Articular chondrocyte of knee joint (primary cell): ENCODE measurements around the gene SELENOW. TPM values are rescaled to one million over a fixed set of nuclear protein-coding genes. Genes with fewer than 3 reads are reported as not detected.

ENCODE experiments used
- small RNA-seq: library from RNA; depleted of rRNA; stranded (forward); fragments of <200 nt; gene quantifications from one replicate; pipeline ENCODE3, GENCODE V24; 2012
- total RNA-seq: library from RNA; depleted of rRNA; stranded (reverse); fragments of >200 nt; gene quantifications from 2 replicates; pipeline ENCODE4 v1.2.3, GENCODE V29; 2012

Gene SELENOW
- total RNA-seq, result 143 and 166 TPM in 2 replicates

GRCh38 chr19:47778049-47778953 lies at the start of gene SELENOW:
TSS of gene SELENOW (plus strand) at chr19:47778703. CDS start at chr19:47778786, 83 bp downstream.

GRCh38 chr19:47745010-47745901 lies 33.2 kb upstream of the SELENOW start, which contains the start of gene NOP53:
TSS of gene NOP53 (plus strand) at chr19:47745546. CDS start at chr19:47745560, 14 bp downstream.

GRCh38 chr19:47804451-47804850 lies 25.9 kb downstream of the SELENOW start, which contains the start of gene TPRX1:
TSS of gene TPRX1 (minus strand) at chr19:47804551. CDS start at chr19:47804539, 12 bp downstream.

GRCh38 chr19:47821460-47822020 lies 43.0 kb downstream of the SELENOW start, which contains the start of gene CRX:
TSS of gene CRX (plus strand) at chr19:47821937. CDS start at chr19:47834444, 12,507 bp downstream.

Small RNA genes lying within 50 kb of the gene (small RNA-seq; reads per million reads assigned to genes)
- gene AC008745.1, result not detected
- not detected for gene SNORD23

Other genes with a start within 250 kb of the SELENOW start
- gene ZNF541, start 205.6 kb upstream of the SELENOW start, total RNA-seq, result 0.11 and 0.13 TPM in 2 replicates
- gene BICRA, start 169.6 kb upstream of the SELENOW start, total RNA-seq, result 4.4 and 4.8 TPM in 2 replicates
- 124 and 147 TPM in 2 replicates for gene EHD2, start 65.3 kb upstream of the SELENOW start, total RNA-seq
- gene NOP53, start 33.2 kb upstream of the SELENOW start, total RNA-seq, result 90.3 and 109 TPM in 2 replicates
- not detected in 2 replicates for gene TPRX1, start 25.8 kb downstream of the SELENOW start, total RNA-seq
- not detected in 2 replicates for gene CRX, start 43.2 kb downstream of the SELENOW start, total RNA-seq
- gene TPRX2, start 80.5 kb downstream of the SELENOW start, total RNA-seq, result not detected in 2 replicates
- gene SULT2A1, start 107.6 kb downstream of the SELENOW start, total RNA-seq, result not detected in 2 replicates
- gene BSPH1, start 213.5 kb downstream of the SELENOW start, total RNA-seq, result not detected in 2 replicates
- not detected in 2 replicates for gene ELSPBP1, start 215.9 kb downstream of the SELENOW start, total RNA-seq